Peyer's patch (tissue), 4 donors: ENCODE measurements around the gene GOLGA5. TPM values are rescaled to one million over a fixed set of nuclear protein-coding genes. Genes with fewer than 3 reads are reported as not detected.

Experiments used
- DNase-seq, 3 donors: peaks; one replicate each; pipeline ENCODE4 v3.0.0-alpha.2; 2017 to 2019
- H3K27ac ChIP-seq, 4 donors: fragments of 200-600 bp; sonication (generic); one replicate each; pipeline ENCODE4 v1.5.1; 2016 to 2019
- H3K27me3 ChIP-seq, 2 donors: fragments of 200-600 bp; sonication (generic); one replicate each; pipeline ENCODE4 v1.5.1; 2019
- H3K36me3 ChIP-seq, 3 donors: fragments of 200-600 bp; sonication (generic); one replicate each; pipeline ENCODE4 v1.5.1; 2016 to 2019
- H3K4me1 ChIP-seq, 4 donors: fragments of 200-600 bp; sonication (generic); one replicate each; pipeline ENCODE4 v1.5.1; 2016 to 2019
- H3K4me3 ChIP-seq, 4 donors: fragments of 200-600 bp; sonication (generic); 1 replicate in 3 of 4; 2 replicates in 1 of 4; pipeline ENCODE4 v1.5.1; 2016 to 2019; ENCODE audit warnings: mild to moderate bottlenecking in 1 of 4
- H3K9me3 ChIP-seq, 4 donors: fragments of 200-600 bp; sonication (generic); one replicate each; pipeline ENCODE4 v1.5.1; 2016 to 2019; ENCODE audit warnings: mild to moderate bottlenecking in 1 of 4
- POLR2A ChIP-seq, 2 donors: fragments of 450-650 bp; IDR thresholded peaks; one replicate each; pipeline ENCODE4 v1.5.1; 2017; ENCODE audit warnings: antibody characterized with exemption in 2 of 2, mild to moderate bottlenecking in 2 of 2, moderate library complexity in 2 of 2
- total RNA-seq, 4 donors: library from RNA; depleted of rRNA; stranded (reverse); fragments of >200 nt; gene quantifications; one replicate each; pipeline ENCODE4 v1.1.0, GENCODE V29; 2016
- TF ChIP-seq, protein P1 (sequence below), 6 experiments: fragments of 450-650 bp in 4 of 6; fragments of 200-600 bp in 2 of 6; sonication (generic) in 1 of 6; IDR thresholded peaks; one replicate each; pipeline ENCODE4 v1.5.1; 2017 to 2019; ENCODE audit warnings: antibody characterized with exemption in 6 of 6, mild to moderate bottlenecking in 3 of 6, moderate library complexity in 1 of 6

Gene GOLGA5
- total RNA-seq, 4 donors from 2014 or later: 29.9 to 49.5 (median 34.6) TPM

DNA sequence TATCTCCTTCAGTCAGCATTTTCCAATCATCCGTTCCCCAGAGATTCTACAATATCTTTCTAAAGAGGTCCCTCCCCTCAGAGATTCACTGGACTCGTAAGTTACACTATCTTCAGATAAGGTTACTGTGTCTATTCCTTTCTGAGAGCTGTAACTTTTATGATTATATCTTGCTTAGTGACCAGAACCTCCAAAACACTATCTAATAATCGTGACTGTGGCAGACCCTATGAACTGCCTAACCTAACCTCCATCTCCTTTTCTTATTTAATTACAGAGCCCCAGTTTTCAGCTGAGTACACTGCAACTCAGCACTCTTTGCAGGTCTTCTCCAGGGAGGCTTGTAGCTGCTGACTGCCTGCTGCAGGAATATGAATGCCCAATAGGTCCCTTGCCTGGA, 90.3 kb downstream of the GOLGA5 start:
- Histone ChIP-seq H3K27ac (no peak overlapping the region), H3K27me3 (no peaks in the 10 kb centered on the region), H3K4me3 (no peak overlapping the region), H3K4me1 (no peaks in the 10 kb centered on the region), H3K36me3 (no peaks in the 10 kb centered on the region), H3K9me3 (no peaks in the 10 kb centered on the region)
- DNase-seq: no peak
- no peak for TF ChIP-seq POLR2A (IDR thresholded peaks at IDR 0.05)

DNA sequence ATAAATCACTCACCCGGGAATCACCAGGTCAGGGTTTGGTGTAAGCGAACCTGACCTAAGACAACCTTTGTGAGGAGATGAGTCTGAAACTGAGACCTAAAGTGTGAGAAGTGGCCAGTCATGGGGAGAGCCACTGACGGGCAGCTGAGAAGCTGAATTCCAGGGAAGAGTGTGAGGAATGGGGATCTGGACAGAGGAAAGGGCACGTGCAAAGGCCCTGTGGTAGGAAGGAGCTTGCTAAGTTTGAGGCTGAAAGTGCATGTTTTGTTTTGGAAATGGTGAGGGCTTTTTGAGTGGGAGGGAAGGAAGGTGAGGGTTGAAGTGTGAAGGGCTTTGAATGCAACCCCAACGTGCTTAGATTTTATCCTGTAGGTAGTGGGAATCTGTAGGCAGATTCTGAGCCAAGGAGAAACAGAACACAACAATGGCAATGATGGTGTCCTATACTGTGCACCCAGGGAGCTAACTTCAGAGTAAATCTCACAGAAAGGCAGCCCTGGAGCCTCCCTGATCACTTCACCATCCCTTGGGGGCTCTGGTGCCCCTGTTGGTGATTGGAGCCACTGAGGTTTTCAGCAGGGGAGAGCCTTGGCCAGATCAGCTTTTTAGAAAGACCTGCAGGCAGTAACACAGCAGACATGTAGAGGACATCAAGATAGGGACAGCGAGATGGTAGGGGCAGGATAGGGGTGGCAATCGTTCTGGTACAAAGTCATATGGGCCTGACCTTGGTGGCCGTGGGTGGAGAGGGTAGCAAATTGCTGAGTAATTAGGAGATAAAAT, 91.4 kb downstream of the GOLGA5 start:
- Histone ChIP-seq H3K4me1 (no peaks in the 10 kb centered on the region), H3K9me3 (no peaks in the 10 kb centered on the region), H3K27ac (no peak overlapping the region), H3K4me3 (no peak overlapping the region), H3K27me3 (no peaks in the 10 kb centered on the region), H3K36me3 (no peaks in the 10 kb centered on the region)
- no peak for TF ChIP-seq POLR2A (IDR thresholded peaks at IDR 0.05)
- TF ChIP-seq, protein P1, sequence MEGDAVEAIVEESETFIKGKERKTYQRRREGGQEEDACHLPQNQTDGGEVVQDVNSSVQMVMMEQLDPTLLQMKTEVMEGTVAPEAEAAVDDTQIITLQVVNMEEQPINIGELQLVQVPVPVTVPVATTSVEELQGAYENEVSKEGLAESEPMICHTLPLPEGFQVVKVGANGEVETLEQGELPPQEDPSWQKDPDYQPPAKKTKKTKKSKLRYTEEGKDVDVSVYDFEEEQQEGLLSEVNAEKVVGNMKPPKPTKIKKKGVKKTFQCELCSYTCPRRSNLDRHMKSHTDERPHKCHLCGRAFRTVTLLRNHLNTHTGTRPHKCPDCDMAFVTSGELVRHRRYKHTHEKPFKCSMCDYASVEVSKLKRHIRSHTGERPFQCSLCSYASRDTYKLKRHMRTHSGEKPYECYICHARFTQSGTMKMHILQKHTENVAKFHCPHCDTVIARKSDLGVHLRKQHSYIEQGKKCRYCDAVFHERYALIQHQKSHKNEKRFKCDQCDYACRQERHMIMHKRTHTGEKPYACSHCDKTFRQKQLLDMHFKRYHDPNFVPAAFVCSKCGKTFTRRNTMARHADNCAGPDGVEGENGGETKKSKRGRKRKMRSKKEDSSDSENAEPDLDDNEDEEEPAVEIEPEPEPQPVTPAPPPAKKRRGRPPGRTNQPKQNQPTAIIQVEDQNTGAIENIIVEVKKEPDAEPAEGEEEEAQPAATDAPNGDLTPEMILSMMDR (IDR thresholded peaks at IDR 0.05): no peak
- no peak for DNase-seq

DNA sequence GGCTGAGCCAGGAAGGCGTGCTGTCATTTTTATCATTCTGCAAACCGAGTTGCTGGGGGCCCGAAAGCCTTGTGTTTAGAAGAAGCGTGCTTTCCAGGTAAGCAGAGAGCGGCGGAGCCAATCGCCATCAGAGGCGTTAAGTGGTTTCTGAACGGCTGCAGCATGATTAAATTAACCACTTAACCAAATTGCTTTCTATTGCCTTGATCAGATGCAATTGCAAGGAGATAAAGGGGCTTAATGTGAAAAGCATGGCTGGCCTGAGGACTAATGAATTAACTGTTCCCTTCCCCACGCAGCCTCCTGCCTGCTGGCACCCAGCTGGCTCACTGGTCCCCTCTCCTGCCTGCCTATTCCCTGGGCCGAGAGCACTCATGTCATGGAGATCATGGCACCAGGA, 92.2 kb downstream of the GOLGA5 start:
- TF ChIP-seq POLR2A (IDR thresholded peaks at IDR 0.05): no peak
- TF ChIP-seq, protein P1 (IDR thresholded peaks at IDR 0.05): no peak
- no peaks in the 10 kb centered on the region for H3K4me1 ChIP-seq
- no peaks in the 10 kb centered on the region for H3K36me3 ChIP-seq
- H3K9me3 ChIP-seq: no peaks in the 10 kb centered on the region
- no peak for DNase-seq
- no peaks in the 10 kb centered on the region for H3K27me3 ChIP-seq
- no peak overlapping the region for H3K4me3 ChIP-seq
- no peak overlapping the region for H3K27ac ChIP-seq

DNA sequence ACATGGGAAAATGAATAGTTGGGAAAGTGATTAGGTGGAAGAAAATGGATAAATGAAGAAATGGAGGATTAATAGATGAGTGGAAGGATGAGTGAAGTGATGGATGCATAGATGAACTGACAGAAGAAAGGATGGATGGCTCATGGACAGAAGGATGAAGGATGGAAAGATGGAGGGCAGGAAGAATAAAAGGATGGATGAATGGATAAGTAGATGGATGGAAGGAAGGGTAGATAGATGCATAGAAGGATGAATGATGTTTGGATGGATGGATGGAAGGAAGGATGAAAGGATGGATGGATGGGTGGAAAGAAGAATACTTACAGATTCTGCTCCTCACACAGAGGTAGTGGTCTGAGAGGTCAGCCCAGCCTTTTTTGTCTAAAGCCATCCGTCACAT, 93.1 kb downstream of the GOLGA5 start:
- Histone ChIP-seq H3K27me3 (no peaks in the 10 kb centered on the region), H3K9me3 (no peaks in the 10 kb centered on the region), H3K27ac (no peak overlapping the region), H3K36me3 (no peaks in the 10 kb centered on the region), H3K4me1 (no peaks in the 10 kb centered on the region), H3K4me3 (no peak overlapping the region)
- TF ChIP-seq, protein P1 (IDR thresholded peaks at IDR 0.05): no peak
- TF ChIP-seq POLR2A (IDR thresholded peaks at IDR 0.05): no peak
- DNase-seq: no peak

DNA sequence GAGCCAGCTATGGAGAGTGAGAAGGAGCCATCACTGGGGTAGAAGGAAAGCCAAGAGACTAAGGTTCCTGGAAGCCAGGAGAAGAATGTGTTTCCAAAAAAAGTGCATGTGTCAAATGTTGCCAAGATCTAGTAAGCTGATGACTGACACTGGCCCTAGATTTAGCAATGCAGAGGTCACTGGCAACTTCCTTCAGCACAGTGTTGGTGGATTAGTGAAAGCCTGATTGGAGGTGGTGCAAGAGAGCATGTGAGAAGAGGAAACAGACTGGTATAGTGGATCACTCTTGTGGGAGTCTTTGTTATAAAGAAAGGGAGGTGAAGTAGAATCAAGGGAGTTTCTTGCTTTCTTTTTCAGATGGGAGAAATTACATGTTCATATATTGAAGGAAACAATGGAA, 94.8 kb downstream of the GOLGA5 start:
- Histone ChIP-seq H3K4me1 (no peaks in the 10 kb centered on the region), H3K36me3 (no peaks in the 10 kb centered on the region), H3K27ac (no peak overlapping the region), H3K9me3 (peaks cover 0 to 10% (median 0%) of the 10 kb centered on the region in 4 donors), H3K4me3 (no peak overlapping the region), H3K27me3 (no peaks in the 10 kb centered on the region)
- TF ChIP-seq, protein P1 (IDR thresholded peaks at IDR 0.05): no peak
- no peak for DNase-seq

Other genes with a start within 250 kb of the GOLGA5 start
- gene LGMN, start 45.7 kb upstream of the GOLGA5 start, total RNA-seq: 100 to 1,000 TPM in 1 of 4 donors, 10 to 100 TPM in 3; 16.5 to 108 (median 82.5) TPM
- 100 to 1,000 TPM; 116 to 425 (median 310) TPM for gene CHGA, start 128.8 kb downstream of the GOLGA5 start, total RNA-seq